Measurements from ENCODE around the gene DLX4.

The DLX4 gene

GRCh38 chr17:49998836-49999511 lies 30.0 kb downstream of the DLX4 start:
- no peak for ATAC-seq
- TF ChIP-seq ZNF8 (CRISPR knock-in tag; IDR thresholded peaks at IDR 0.05) (no peak), RARB (CRISPR knock-in tag; IDR thresholded peaks at IDR 0.05) (no peak), PPARA (CRISPR knock-in tag; IDR thresholded peaks at IDR 0.05; ENCODE audit: borderline replicate concordance) (no peak), CSDC2 (CRISPR knock-in tag; IDR thresholded peaks at IDR 0.05) (no peak), POU6F1 (CRISPR knock-in tag; IDR thresholded peaks at IDR 0.05; ENCODE audit: borderline replicate concordance, low read depth) (no peak), BACH2 (CRISPR knock-in tag; IDR thresholded peaks at IDR 0.05; ENCODE audit: borderline replicate concordance) (no peak), CREB5 (CRISPR knock-in tag; IDR thresholded peaks at IDR 0.05; ENCODE audit: low read depth) (no peak), OSR1 (CRISPR knock-in tag; IDR thresholded peaks at IDR 0.05) (no peak), CSRNP3 (CRISPR knock-in tag; IDR thresholded peaks at IDR 0.05) (no peak), SNAI2 (CRISPR knock-in tag; IDR thresholded peaks at IDR 0.05) (no peak), ZFP3 (CRISPR knock-in tag; IDR thresholded peaks at IDR 0.05) (no peak), TOX (CRISPR knock-in tag; IDR thresholded peaks at IDR 0.05; ENCODE audit: borderline replicate concordance) (no peak)

GRCh38 chr17:50003911-50004310 lies 34.9 kb downstream of the DLX4 start:
- no peak for ATAC-seq
- TF ChIP-seq POU6F1 (CRISPR knock-in tag; IDR thresholded peaks at IDR 0.05; ENCODE audit: borderline replicate concordance, low read depth) (no peak), ESRRG (CRISPR knock-in tag; IDR thresholded peaks at IDR 0.05) (no peak), ZNF70 (CRISPR knock-in tag; IDR thresholded peaks at IDR 0.05) (no peak), ZFP3 (CRISPR knock-in tag; IDR thresholded peaks at IDR 0.05) (no peak), TOX (CRISPR knock-in tag; IDR thresholded peaks at IDR 0.05; ENCODE audit: borderline replicate concordance) (no peak), PATZ1 (CRISPR knock-in tag; IDR thresholded peaks at IDR 0.05; ENCODE audit: borderline replicate concordance) (no peak), CSRNP3 (CRISPR knock-in tag; IDR thresholded peaks at IDR 0.05) (no peak), RARB (CRISPR knock-in tag; IDR thresholded peaks at IDR 0.05) (no peak), ZNF8 (CRISPR knock-in tag; IDR thresholded peaks at IDR 0.05) (no peak), CSDC2 (CRISPR knock-in tag; IDR thresholded peaks at IDR 0.05) (no peak), OSR1 (CRISPR knock-in tag; IDR thresholded peaks at IDR 0.05) (no peak), BACH2 (CRISPR knock-in tag; IDR thresholded peaks at IDR 0.05; ENCODE audit: borderline replicate concordance) (no peak), ARNTL (CRISPR knock-in tag; IDR thresholded peaks at IDR 0.05; ENCODE audit: borderline replicate concordance, low read depth) (no peak), TCF4 (CRISPR knock-in tag; IDR thresholded peaks at IDR 0.05; ENCODE audit: borderline replicate concordance) (no peak), ZNF565 (CRISPR knock-in tag; conservative IDR thresholded peaks at IDR 0.05; ENCODE audit: low read depth) (no peak), CREB5 (CRISPR knock-in tag; IDR thresholded peaks at IDR 0.05; ENCODE audit: low read depth) (no peak), ISL1 (CRISPR knock-in tag; IDR thresholded peaks at IDR 0.05) (no peak), GLIS3 (CRISPR knock-in tag; IDR thresholded peaks at IDR 0.05) (no peak), ZC3H10 (CRISPR knock-in tag; IDR thresholded peaks at IDR 0.05) (no peak)
